WTC11 (cell line): ENCODE results near the gene MASP1.

Experiments
- ESRRA ChIP-seq: sonication (generic); formaldehyde crosslinking; IDR thresholded peaks from 2 replicates; pipeline ENCODE4 v1.8.1; 2022; ENCODE audit warnings: mild to moderate bottlenecking, missing genetic modification reagents, borderline replicate concordance
- TF ChIP-seq, protein P1 (sequence below): fragments of 200-600 bp; IDR thresholded peaks from 2 replicates; pipeline ENCODE4 v1.8.0; 2022; ENCODE audit warnings: antibody characterized with exemption

DNA sequence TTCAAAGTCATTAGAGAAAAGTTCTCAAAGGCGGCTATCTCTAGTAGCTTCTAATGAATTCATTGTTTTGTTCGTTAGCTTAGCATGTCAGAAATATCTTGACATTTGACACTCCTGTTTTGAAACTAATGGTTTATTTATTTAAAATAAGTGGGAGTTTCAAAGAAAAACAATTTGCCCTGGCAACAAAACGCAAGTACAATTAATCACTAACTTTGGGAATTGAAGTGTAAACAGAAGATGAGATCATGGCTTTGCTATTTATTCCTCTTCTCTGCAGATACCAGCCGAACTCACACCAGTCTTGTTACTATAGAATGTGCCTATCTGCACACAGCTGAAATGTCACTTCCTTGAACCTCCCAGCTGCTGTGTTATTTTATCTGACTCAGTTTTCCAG, 27.5 kb downstream of the MASP1 start:
- no peak for TF ChIP-seq ESRRA
- TF ChIP-seq, protein P1, sequence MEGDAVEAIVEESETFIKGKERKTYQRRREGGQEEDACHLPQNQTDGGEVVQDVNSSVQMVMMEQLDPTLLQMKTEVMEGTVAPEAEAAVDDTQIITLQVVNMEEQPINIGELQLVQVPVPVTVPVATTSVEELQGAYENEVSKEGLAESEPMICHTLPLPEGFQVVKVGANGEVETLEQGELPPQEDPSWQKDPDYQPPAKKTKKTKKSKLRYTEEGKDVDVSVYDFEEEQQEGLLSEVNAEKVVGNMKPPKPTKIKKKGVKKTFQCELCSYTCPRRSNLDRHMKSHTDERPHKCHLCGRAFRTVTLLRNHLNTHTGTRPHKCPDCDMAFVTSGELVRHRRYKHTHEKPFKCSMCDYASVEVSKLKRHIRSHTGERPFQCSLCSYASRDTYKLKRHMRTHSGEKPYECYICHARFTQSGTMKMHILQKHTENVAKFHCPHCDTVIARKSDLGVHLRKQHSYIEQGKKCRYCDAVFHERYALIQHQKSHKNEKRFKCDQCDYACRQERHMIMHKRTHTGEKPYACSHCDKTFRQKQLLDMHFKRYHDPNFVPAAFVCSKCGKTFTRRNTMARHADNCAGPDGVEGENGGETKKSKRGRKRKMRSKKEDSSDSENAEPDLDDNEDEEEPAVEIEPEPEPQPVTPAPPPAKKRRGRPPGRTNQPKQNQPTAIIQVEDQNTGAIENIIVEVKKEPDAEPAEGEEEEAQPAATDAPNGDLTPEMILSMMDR, result no peak
